Measurements from ENCODE around the gene RAPGEF5.

The RAPGEF5 gene

GRCh38 chr7:22378199-22378980 is 21.4 kb upstream of the RAPGEF5 start:
- no peak for DNase-seq

DNA sequence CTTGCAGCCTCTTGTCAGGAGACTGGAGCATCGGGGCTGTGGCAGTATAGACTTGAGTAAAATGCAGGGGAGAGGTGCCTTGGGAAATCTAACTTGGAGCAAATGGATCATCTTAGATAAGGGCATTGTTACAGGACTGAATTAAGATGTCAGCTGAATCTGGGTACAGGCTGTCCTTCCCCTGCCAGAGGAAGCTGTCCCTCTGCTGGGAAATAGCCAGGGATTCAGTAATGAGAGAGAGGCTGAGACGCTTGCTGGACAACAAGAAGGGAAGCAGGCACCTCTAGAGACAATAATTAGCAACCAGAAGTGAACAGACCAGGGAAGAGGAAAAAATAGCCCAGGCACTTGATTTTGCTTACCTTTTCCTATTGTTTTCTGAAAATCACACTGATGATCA is 20.7 kb upstream of the RAPGEF5 start:
- DNase-seq = no peak

- DNase-seq = no peak
Measured at GRCh38 chr7:22375359-22376048, 18.6 kb upstream of the RAPGEF5 start.

GRCh38 chr7:22373911-22374310 is 17.0 kb upstream of the RAPGEF5 start:
- no peak for DNase-seq

DNA sequence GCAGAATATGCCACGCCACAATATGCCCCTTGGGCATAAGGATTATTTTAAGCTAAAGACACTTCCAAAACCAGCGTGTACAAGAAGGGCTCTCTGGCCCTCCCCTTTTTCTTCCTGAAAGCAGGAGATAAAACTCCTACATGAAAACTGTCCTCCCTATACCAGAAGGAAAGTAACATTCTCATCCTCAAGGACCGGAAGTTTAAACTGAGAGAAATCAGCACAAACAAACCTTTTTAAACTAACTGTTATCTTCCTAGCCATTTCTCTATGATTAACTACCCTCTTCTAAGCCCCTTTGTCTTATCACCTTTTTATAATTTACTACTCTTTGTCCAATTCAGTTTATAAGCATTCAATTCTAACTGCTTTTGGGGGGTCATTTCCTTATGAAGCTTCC is 16.4 kb upstream of the RAPGEF5 start:
- DNase-seq = no peak

- no peak for DNase-seq
Measured at GRCh38 chr7:22372863-22373262, 15.9 kb upstream of the RAPGEF5 start.

DNA sequence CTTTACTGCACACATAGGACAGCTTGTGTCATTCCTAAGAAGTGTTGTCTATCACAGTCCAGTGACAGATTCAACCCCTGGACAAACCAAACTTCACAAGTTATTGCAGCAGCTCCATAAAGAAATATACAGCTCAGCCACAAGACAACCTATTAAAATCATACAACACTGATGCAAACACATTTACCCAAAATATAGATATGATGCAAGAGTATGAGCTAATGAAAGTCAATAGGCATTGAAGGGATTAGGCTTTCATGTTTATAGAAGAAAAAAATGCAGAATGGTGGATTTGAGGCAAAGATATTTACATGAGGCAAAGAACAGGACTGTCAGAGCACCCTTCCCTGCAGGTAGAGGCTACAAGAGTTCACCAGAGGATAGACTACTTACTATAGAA is 14.9 kb upstream of the RAPGEF5 start:
- DNase-seq = no peak

DNA sequence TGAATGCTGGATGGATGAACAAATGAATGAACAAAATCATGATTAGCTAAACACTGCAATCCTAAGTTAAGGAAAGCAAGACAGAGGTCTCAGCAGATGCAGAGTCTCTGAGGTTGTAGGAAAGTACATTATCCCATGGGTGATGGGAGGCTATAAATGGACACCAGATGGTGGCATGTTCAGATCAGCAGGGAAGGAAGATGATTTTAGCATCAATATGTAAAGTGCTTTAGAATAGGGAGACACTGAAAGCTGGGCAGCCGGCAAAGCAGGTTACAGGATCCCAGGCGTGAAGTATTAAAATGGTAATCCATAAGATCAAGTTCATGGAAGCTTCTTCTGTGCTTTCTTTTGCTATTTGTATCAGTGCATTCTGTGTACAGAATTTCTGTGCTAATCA is 7.9 kb upstream of the RAPGEF5 start:
- DNase-seq = no peak

DNA sequence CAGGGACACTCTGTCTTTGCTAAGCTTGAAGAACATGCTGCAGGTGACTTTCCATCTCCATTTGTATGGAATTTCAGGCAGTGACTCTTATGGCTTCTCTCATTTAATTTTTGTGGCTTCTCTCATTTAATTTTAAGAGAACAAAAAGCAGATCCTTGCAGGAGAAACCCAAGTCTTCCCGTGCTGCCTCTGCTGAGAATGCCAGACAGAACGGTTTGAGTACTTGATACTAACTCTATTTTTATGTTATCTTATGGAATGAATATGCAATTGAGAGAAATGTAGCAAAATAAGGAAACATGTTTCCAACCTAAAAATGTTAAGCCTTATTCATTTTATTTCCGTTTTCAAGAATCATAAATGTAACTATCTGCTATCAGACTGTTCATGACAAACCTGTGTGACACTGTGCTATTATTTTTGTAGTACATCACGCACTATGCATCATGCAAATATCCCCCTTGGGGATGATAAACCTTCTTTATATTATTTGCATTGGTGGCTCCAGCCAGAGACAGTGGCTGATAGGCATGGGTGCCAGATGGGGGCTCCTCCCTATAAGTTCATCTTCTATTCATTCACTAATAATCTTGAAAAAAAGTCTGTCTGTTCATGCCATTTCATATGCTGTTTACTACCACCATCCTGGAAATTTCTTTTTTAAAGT is 6.9 kb upstream of the RAPGEF5 start:
- DNase-seq = no peak

GRCh38 chr7:22361795-22362194 is 4.8 kb upstream of the RAPGEF5 start:
- DNase-seq = no peak

- DNase-seq = no peak
Measured at GRCh38 chr7:22361320-22361719, 4.4 kb upstream of the RAPGEF5 start.

DNA sequence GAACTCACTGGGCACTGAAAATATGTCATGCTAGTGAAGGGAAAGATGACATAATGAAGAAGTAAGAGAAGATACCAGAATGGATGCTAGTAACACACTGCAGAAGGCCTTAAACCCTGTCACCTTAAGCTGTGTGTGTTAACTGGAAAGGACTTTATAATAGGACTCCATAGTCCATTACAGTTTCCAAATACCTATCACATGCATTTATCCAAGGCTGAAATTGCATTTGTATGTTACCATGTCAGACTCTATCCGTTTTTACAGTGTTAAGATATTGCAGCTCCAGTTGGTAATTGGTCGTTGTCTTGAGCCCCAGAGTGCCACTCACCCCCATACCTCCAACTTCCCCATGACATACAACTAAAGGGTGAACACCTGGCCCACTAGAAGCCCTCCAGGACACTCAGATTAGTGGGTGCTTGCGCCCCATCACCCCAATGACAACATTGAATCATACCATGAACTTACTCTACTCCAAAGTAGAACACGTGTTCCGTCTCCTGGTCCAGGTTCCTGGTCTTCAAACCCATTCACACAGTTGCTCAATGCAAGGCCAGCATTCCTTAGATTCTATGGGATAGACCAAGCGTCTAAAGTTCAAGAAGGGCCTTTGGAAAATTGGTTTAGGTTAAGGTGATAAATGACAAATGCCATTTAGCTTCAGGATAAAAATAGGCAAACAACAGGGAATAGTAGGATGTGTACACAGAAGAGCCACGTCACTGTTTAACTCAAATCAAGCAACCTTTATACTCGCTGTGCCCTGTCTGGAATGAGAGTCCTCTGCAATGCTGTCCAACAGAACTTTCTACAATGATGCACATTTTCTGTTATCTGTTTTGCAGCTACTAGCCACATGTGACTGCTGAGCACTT is 2.1 kb upstream of the RAPGEF5 start:
- no peak for DNase-seq

GRCh38 chr7:22357311-22358175 is 589 bp upstream of the RAPGEF5 start:
- DNase-seq = no peak

- DNase-seq = no peak
Measured at GRCh38 chr7:22356010-22356691, 803 bp downstream of the RAPGEF5 start.

- no peak for DNase-seq
Measured at GRCh38 chr7:22355620-22356009, 1.3 kb downstream of the RAPGEF5 start.

GRCh38 chr7:22354462-22354861 is 2.5 kb downstream of the RAPGEF5 start:
- no peak for DNase-seq

DNA sequence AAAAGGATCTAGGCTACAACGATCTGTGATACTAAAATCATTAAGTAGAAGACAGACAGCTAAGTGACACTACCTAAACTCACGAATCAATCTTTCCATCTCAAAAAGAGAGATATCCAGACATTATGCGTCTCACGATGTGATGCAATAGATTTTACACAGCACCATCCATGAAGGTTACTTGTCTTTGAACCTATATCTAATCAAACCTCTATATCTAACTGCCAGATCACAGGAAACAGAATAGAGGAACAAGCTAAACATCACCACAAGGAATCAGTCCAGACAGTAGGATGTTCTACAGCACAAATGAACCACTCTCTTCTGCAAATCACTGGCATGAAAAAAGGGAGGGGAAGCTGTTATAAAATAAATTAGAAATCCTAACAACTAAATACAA is 4.1 kb downstream of the RAPGEF5 start:
- no peak for DNase-seq

GRCh38 chr7:22351878-22352277 is 5.1 kb downstream of the RAPGEF5 start:
- DNase-seq = no peak

DNA sequence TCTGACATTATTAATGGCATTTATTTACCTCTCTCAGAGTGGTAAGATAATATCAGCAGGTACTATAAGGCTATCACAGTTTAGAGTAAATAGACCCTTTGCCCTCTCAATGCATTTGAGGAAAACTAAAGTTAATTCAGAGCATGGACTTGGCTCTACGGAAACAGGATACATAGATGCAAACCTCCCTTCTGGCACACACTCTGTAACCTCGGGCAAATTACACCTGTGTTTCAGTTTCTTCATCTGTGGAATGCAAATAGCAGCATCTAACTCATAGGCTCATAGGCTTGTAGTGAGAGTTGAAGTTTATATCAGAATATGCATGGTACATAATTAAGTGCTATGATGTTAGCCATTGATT is 5.6 kb downstream of the RAPGEF5 start:
- no peak for DNase-seq

DNA sequence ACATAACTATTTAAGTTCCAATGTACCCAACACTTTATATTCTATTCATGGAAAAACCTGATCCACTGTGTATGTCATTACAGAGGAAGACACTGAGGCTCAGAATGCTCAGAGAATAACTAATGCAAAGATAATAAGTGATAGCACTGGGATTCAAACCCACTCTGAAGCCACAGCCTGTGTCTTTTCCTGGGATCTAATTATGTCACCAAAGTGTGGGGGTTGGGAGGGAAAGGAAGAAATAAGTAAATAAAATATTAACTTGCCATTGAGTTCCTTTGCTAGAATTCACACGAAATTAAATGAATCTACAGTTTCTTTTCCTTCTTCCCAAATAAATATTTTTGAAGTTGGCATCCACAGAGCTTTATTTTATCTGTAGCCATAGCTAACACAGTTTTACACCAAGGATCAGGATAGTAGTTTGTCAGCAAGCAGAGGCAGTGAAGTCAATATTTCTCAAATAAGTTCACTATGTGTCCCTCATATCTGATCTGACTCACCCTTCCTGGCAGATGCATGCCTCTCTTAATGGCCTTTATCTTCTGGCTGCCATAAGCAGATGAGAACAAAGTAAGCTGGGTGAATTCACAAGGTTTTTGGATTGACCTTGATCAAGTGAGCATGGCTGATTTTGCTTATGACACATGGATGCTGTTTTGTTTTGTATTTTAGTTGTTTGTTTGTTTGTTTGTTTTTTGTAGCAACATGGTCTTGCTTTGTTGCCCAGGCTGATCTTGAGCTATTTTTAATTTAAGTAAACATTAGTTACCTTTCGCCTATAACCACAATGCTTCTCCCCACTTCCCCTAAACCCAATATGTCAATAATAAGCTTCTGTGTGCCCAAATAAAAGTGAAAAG is 6.3 kb downstream of the RAPGEF5 start:
- DNase-seq = no peak

DNA sequence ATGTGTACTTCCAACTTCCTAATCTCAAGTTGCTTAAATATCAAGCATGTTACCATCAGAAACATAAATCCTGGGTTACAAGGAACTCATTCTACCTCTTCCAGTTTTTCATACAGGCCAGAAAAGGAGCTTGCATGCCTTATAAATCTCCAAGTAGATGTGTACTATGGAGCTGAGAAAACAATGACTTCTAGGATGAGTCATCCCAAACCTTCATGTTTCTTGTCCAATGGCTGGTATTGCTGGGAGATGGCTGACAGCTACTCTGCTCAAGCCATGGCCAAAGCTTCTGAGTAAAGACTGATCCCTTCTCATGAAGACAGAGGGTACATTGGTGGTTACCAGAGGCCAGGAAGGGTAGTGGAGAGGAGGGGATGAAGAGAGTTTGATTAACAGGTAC is 8.6 kb downstream of the RAPGEF5 start:
- DNase-seq = no peak
